Middle frontal gyrus (tissue), 1 donor: ENCODE data around the gene MUC15.
"Not testable (repeated sequence)": the region's sequence is repeated elsewhere in the genome, so short reads cannot be mapped to it uniquely, and the experiment has no call there.

Experiments
- DNase-seq: peaks from one replicate; pipeline ENCODE4 v3.0.0-alpha.2; 2015; ENCODE audit warnings: low spot score; ENCODE audit errors: extremely low spot score

Gene MUC15, protein sequence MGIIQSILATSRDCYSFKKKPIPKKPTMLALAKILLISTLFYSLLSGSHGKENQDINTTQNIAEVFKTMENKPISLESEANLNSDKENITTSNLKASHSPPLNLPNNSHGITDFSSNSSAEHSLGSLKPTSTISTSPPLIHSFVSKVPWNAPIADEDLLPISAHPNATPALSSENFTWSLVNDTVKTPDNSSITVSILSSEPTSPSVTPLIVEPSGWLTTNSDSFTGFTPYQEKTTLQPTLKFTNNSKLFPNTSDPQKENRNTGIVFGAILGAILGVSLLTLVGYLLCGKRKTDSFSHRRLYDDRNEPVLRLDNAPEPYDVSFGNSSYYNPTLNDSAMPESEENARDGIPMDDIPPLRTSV

DNA sequence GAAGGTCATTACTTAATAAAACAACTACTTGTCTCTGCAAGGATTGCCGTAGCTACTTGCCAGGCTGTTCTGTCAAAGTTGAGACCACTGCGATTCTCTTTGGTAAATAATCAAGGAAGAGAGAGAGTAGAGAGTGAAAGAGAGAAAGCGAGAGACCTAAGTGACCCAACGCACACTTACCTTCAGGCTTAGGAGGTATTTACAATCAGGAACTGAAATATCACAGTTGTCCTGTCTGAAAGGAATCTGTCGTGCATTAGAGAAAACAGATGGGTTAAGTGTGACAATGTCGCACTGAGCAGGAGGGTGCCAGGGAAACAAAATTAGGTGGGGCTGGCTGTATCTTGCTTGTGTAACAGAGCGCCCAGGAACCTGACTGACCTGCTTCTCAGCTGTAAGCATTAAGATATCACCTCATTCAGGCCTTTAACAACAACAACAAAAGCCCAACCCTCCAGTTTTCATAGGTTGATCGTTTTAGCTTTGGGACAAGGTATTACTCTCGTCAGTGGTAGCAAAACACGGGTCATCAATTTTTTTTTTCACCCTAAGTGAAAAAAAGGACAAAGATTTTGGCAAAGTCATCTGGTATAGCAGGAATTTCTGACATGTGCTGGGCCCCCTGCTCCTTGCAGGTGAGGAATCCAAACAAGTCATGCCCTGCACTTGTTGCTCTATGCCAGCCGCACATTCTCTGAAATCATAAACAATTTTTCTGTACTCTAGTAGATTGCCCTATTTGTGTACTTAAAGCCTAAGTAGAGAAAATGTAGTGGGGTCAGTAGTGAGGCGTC, at the start of gene MUC15:
MUC15 (minus strand) TSS at position 403 of the 794 bp plus-strand sequence. CDS start 5,169 bp downstream, outside the sequence.
- no peak for DNase-seq

DNA sequence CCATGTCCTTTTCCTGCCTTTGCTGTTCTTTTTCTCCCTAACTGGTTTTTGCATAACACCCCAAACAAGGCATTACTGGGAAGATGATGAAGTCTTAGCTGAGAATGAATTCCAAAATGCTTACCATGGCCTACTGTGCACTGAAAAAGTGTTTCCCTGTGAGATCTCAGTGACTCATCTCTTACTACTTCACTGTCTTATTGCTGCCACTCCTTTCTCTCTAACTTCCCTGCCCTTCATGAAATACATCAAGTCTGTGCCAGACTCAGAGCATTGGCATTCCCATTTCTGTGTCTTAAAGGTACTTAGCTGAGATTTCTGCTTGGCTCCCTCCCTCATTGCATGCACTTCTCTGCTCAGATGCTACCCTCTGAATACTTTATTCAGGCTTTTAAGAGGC, 49.1 kb upstream of the MUC15 start:
- no peak for DNase-seq

- DNase-seq = no peak
Measured at GRCh38 chr11:26620282-26621045, 48.4 kb upstream of the MUC15 start.

DNA sequence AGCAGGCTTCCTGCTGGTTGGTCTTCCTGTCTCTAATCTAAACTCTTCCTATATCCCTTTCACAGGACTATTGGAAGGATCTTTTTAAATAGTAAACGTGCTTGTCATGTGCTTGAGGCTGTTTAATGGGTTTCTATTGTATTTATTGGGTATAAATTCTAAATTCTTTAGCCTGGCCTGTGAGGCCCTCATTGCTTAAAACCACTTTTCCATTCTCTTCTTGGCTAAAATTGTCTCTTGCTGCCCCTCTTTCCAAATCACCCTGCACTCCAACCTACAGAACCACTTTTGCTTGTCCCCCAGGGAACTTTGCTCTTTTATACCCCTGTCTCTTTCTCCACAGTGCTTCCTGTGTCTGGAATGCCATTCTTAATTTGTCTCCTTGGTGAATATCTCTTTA, 46.4 kb upstream of the MUC15 start:
- no peak for DNase-seq

GRCh38 chr11:26613759-26614158, 41.7 kb upstream of the MUC15 start:
- no peak for DNase-seq

DNA sequence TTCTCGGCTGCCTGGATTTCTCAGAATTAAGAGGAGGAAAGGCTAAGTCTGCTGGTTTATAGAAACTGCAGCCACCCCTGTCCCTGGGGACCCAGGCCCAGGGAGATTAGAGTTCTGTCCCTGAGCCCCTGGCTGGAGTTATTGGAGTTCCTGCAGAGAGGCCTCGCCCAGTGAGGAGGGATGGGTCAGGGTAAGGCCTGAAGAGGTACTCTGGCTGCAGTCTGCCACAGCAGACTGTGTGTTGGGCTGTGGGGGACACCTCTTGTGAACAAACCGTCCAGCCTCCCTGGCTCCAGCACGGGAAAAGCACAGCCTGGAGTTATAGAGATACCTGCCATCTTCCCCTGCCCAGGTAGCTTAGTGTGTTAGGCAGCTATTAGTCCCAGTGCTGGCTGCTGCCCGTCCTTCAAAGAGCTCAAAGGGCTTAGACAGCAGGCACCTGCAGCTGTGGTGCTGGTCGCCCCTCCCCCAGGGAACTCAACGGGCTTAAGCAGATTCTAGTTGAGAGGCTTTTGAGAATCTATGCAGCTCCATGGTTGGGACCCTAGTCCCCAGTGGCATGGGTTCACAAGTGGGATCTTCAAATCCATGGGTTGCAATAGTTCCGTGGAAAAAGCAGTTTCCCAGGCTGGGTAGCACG, 36.6 kb upstream of the MUC15 start:
- no peak for DNase-seq

DNA sequence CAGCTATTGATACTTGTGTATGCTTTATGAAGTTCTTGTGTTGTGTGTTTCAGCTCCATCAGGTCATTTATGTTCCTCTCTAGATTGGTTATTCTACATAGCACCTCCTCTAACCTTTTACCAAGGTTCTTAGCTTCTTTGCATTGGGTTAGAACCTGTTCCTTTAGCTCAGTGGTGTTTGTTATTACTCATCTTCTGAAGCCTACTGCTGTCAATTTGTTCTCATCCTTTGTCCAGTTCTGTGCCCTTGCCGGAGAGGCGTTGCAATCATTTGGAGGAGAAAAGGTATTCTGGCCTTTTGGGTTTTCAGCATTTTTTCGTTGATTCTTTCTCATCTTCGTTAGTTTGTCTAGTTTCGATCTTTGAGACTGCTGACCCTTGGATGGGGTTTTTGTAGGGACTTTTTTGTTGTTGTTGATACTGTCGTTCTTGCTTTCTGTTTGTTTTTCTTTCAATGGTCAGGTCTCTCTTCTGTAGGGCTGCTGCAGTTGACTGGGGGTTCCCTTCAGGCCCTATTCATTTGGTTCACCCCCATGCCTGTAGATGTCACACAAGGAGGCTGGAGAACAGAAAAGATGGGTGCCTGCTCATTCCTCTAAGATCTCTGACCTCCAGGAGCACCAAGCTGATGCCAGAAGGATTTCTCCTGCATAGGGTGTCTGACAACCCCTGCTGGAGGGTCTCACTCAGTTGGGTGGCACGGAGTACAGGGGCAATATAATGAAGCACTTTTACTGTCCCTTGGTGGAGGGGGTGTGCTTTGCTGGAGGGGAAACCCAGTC, 35.9 kb upstream of the MUC15 start:
- no peak for DNase-seq

- DNase-seq = no peak
Measured at GRCh38 chr11:26599876-26600434, 27.9 kb upstream of the MUC15 start.

DNA sequence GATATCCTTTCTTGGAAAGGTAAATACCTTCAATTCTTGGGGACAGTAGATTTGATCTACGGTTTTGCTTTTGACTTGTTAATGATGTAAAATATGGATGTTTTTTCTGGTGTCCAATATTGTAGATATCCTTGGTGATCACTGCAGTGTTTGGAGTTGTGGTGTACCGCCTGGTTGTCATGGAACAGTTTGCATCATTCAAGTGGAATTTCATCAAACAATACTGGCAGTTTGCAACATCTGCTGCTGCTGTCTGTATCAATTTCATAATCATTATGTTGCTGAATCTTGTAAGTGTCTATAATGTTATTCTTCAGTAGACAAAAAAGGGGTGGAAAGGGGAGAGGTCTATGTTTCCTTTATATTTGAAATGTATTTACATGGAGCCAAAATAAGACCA, 27.4 kb upstream of the MUC15 start:
- no peak for DNase-seq

DNA sequence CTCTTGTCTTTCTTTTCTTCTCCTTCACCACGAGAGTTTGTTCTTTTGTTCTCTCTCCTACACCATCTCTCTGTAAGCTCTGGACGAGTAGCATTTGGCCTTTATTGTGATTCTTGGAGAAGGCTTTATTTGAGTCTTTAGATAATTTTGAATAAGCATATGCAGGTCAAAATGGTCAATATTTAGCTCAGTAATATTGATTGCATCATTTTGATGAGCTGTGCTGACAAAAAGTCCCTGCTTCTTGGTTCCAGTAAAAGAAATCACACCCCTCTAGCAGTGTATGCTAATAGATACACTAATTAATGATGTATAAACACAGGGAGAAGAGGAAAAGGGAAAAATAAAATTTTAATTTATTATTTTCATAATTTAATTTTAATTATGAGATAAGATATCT, 25.8 kb upstream of the MUC15 start:
- DNase-seq = no peak

GRCh38 chr11:26597049-26597689, 25.1 kb upstream of the MUC15 start:
- not testable (repeated sequence) for DNase-seq

DNA sequence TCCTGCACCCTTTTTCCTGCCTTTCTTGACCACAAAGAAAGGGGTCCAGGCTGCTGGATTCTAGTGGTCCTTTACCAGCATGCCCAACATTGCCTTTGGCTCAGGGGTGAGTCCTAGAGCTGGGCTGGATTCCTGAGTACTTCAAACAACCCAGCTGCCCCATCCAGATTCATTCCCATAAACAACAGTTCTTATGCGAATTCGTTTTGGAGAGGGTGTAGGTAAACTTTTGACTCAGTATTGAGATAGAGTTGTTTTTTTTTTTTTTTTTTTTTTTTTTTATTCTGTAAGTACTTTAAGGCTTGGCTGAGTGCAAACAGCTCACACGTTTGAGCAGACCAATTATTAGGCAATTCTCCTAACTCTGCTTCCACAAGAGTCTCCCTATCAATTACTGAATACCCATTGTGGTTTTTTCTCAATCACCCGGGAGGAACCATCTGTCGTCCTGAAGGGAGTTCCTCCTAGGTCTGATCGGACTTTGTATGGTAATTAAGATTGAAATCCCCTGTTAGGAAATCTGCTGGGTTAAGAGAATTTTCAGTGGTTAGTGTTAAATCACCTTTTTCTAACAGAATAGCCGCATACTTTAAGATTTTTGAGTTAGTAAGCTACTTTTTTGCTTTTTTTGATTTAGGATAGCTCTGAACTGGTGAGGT, 23.3 kb upstream of the MUC15 start:
- not testable (repeated sequence) for DNase-seq

GRCh38 chr11:26593691-26594090, 21.6 kb upstream of the MUC15 start:
- no peak for DNase-seq

DNA sequence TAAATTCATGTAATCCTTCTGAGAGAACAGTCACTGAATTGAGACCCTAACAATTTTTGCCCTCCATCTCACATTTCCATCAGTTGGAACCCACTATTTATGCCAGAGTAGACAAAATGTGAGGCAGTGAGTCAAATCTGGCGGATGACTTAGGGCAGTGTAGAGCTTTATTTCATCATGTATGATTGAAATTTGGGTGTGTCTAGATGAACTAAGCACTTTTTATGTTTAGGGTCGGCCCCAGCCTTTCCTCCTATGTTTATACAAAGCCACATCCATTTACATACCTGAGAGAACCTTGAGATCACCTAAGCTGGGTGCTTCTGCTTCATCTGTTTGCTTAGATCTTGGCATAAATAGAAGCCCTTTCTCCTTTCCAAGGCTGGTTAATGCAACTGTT, 15.0 kb upstream of the MUC15 start:
- DNase-seq = no peak

DNA sequence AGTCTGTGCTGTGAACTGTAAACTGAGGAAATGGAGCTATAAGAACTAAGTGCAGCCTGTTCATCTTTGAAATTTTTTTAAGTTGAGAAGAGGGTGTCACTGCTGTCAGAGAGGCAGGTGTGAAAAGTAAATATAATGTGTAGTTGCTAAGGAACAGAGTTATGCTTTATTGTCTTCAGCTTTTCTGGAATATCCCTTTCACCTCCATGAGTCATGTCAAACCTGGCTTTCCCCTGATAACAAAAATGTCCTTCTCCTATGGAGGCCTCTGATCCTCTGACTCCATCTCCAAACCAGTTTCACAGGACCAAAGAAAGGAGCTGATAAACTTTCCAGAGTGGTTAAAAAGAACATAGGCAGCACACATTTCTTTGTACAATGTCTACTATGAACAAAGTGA, 12.8 kb upstream of the MUC15 start:
- no peak for DNase-seq

DNA sequence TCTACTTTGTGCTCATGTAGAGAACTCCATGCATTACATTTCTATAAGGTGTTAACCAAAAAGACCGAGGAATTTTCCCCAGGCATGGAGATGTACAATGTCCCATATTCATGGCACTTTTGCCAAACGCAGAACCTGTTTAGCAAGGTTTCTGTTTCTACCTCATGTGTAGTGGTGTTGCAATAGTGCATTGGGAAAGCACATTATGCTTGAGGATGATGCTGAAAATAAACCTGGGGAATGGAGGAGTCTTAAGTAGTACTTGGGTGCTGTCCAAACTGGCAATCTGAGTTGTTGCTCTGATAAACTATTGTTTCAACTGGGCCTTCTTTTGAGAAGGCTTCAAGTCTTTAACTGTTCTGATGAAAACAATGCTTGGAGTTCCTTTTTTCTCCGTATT, 11.5 kb upstream of the MUC15 start:
- no peak for DNase-seq

DNA sequence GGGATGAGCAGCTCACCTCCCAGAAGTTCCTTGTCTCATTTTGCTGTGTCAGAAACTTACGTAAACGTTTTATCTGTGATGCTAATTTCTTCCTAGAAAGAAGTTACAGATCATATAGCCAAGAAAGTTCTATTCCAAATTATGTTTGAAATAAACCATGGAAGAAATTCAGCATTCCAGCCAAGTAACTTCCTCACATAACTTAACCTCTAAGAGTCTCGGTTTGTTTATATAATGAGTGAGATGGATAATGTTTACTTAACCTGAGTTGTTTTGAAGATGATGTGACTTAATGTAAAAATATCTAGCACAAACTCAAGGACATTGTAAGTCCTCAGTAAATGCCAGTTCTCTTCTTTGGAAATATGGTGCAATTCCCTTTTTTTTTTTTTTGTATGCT, 8.9 kb upstream of the MUC15 start:
- no peak for DNase-seq

DNA sequence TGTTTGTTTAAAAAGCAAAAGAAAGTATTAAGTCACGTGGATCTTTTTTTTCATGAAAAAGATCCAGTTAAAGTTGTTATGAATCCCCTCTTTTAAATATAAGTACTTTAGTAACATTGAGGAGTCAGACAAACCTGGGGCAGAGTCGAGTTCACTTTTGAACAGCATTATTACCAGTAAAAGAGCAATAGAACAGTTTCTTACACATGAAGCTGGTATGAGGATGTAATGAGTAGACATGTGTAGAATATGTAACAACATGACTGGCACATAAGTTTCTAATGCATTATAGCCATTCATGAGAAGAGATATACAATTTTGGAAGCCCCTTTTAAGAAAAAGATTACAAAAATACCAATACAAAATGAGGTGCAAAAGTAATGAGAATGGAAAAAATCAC, 7.6 kb upstream of the MUC15 start:
- DNase-seq = no peak

- no peak for DNase-seq
Measured at GRCh38 chr11:26578998-26579661, 7.1 kb upstream of the MUC15 start.
